ENCODE measurements around the gene PRDM1.

The PRDM1 gene

DNA sequence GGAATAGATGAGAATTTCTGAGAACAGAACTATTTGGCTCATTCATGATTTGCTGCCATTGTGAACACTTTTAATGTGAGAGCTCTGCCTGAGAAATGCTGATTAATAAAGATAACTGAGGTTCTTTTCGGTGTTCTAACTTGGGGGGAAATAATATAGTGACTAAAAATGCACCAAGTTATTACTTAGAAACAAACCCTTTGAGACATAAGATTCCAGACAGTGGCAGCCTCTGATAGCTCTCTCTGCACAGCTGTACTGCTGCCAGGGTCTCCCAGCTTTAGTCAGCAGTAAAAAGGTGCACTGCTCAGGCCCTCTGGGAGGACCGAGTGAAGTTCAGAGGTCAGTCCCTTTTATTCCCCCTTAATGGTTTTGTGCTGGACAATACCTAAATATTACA is 2.5 kb upstream of the PRDM1 start:
- Histone ChIP-seq H3K79me2 (ENCODE audit: control insufficient read depth, insufficient read depth, low read length, unreplicated experiment) (no peaks in the 10 kb centered on the region), H2AFZ (ENCODE audit: low read length, unreplicated experiment) (peak overlapping the region; percentile 66), H3K27ac (ENCODE audit: low read depth, low read length) (peak overlapping the region; percentile 46), H3K36me3 (ENCODE audit: insufficient read depth, low read length) (no peaks in the 10 kb centered on the region), H3K27me3 (ENCODE audit: insufficient read depth, low read length) (no peaks in the 10 kb centered on the region), H3K4me3 (ENCODE audit: low read depth, low read length) (no peak overlapping the region), H3K4me1 (ENCODE audit: control insufficient read depth, insufficient read depth, low read length, unreplicated experiment) (peaks cover 47% of the 10 kb centered on the region)

- peak overlapping the region; percentile 46 for H3K27ac ChIP-seq (ENCODE audit: low read depth, low read length)
- no peaks in the 10 kb centered on the region for H3K79me2 ChIP-seq (ENCODE audit: control insufficient read depth, insufficient read depth, low read length, unreplicated experiment)
- H3K4me1 ChIP-seq (ENCODE audit: control insufficient read depth, insufficient read depth, low read length, unreplicated experiment): peaks cover 47% of the 10 kb centered on the region
- H2AFZ ChIP-seq (ENCODE audit: low read length, unreplicated experiment): peak overlapping the region; percentile 66
- H3K4me3 ChIP-seq (ENCODE audit: low read depth, low read length): peak overlapping the region; percentile 85; the same call in 1 of the 2 replicates
- H3K27me3 ChIP-seq (ENCODE audit: insufficient read depth, low read length): no peaks in the 10 kb centered on the region
- H3K36me3 ChIP-seq (ENCODE audit: insufficient read depth, low read length): no peaks in the 10 kb centered on the region
Measured at GRCh38 chr6:106084106-106084988, 1.8 kb upstream of the PRDM1 start.

GRCh38 chr6:106084989-106085691 is 996 bp upstream of the PRDM1 start:
- H3K36me3 ChIP-seq (ENCODE audit: insufficient read depth, low read length): no peaks in the 10 kb centered on the region
- peak overlapping the region; percentile 85 for H3K4me3 ChIP-seq (ENCODE audit: low read depth, low read length)
- no peaks in the 10 kb centered on the region for H3K79me2 ChIP-seq (ENCODE audit: control insufficient read depth, insufficient read depth, low read length, unreplicated experiment)
- H3K4me1 ChIP-seq (ENCODE audit: control insufficient read depth, insufficient read depth, low read length, unreplicated experiment): peaks cover 47% of the 10 kb centered on the region
- no peaks in the 10 kb centered on the region for H3K27me3 ChIP-seq (ENCODE audit: insufficient read depth, low read length)
- H3K27ac ChIP-seq (ENCODE audit: low read depth, low read length): peak overlapping the region; percentile 46
- peak overlapping the region; percentile 33 for H2AFZ ChIP-seq (ENCODE audit: low read length, unreplicated experiment)

DNA sequence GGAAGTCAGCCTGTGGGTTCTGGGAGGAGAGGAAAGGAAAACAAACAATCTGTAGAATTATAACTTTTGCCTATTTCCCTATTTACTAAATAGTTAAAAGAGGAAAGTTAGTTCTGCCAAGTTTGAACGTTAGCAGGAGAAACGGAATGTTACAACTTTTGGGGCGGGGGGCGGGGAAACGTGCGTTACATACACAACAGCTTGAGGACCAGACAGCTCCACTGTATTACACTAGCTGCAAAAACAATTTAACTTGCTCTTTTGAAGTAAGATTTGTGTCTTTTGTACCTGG is 498 bp upstream of the PRDM1 start:
- no peaks in the 10 kb centered on the region for H3K27me3 ChIP-seq (ENCODE audit: insufficient read depth, low read length)
- H3K36me3 ChIP-seq (ENCODE audit: insufficient read depth, low read length): no peaks in the 10 kb centered on the region
- H3K27ac ChIP-seq (ENCODE audit: low read depth, low read length): peak overlapping the region; percentile 36; the same call in 1 of the 2 replicates
- peak overlapping the region; percentile 33 for H2AFZ ChIP-seq (ENCODE audit: low read length, unreplicated experiment)
- no peaks in the 10 kb centered on the region for H3K79me2 ChIP-seq (ENCODE audit: control insufficient read depth, insufficient read depth, low read length, unreplicated experiment)
- H3K4me3 ChIP-seq (ENCODE audit: low read depth, low read length): peak overlapping the region; percentile 85
- H3K4me1 ChIP-seq (ENCODE audit: control insufficient read depth, insufficient read depth, low read length, unreplicated experiment): peaks cover 47% of the 10 kb centered on the region

GRCh38 chr6:106086814-106087175 is 659 bp downstream of the PRDM1 start:
- Histone ChIP-seq H2AFZ (ENCODE audit: low read length, unreplicated experiment) (peak overlapping the region; percentile 46), H3K4me1 (ENCODE audit: control insufficient read depth, insufficient read depth, low read length, unreplicated experiment) (peaks cover 47% of the 10 kb centered on the region), H3K27me3 (ENCODE audit: insufficient read depth, low read length) (no peaks in the 10 kb centered on the region), H3K36me3 (ENCODE audit: insufficient read depth, low read length) (no peaks in the 10 kb centered on the region), H3K4me3 (ENCODE audit: low read depth, low read length) (peak overlapping the region; percentile 85), H3K27ac (ENCODE audit: low read depth, low read length) (peak overlapping the region; percentile 45; the same call in 1 of the 2 replicates), H3K79me2 (ENCODE audit: control insufficient read depth, insufficient read depth, low read length, unreplicated experiment) (no peaks in the 10 kb centered on the region)

GRCh38 chr6:106087548-106088325 is 1.6 kb downstream of the PRDM1 start:
- H3K4me3 ChIP-seq (ENCODE audit: low read depth, low read length): peak overlapping the region; percentile 85

GRCh38 chr6:106090001-106090400 is 3.9 kb downstream of the PRDM1 start:
- Histone ChIP-seq H3K27ac (ENCODE audit: low read depth, low read length) (no peak overlapping the region), H3K27me3 (ENCODE audit: insufficient read depth, low read length) (no peaks in the 10 kb centered on the region), H3K4me3 (ENCODE audit: low read depth, low read length) (no peak overlapping the region), H3K79me2 (ENCODE audit: control insufficient read depth, insufficient read depth, low read length, unreplicated experiment) (no peaks in the 10 kb centered on the region), H3K4me1 (ENCODE audit: control insufficient read depth, insufficient read depth, low read length, unreplicated experiment) (peaks cover 22% of the 10 kb centered on the region), H2AFZ (ENCODE audit: low read length, unreplicated experiment) (no peak overlapping the region), H3K36me3 (ENCODE audit: insufficient read depth, low read length) (no peaks in the 10 kb centered on the region)

More at GRCh38 chr6:106087548-106088325, 1.6 kb downstream of the PRDM1 start:
- peak overlapping the region; percentile 63 for H2AFZ ChIP-seq (ENCODE audit: low read length, unreplicated experiment)
- peaks cover 42% of the 10 kb centered on the region for H3K4me1 ChIP-seq (ENCODE audit: control insufficient read depth, insufficient read depth, low read length, unreplicated experiment)
- H3K27me3 ChIP-seq (ENCODE audit: insufficient read depth, low read length): no peaks in the 10 kb centered on the region
- H3K79me2 ChIP-seq (ENCODE audit: control insufficient read depth, insufficient read depth, low read length, unreplicated experiment): no peaks in the 10 kb centered on the region
- no peaks in the 10 kb centered on the region for H3K36me3 ChIP-seq (ENCODE audit: insufficient read depth, low read length)
- H3K27ac ChIP-seq (ENCODE audit: low read depth, low read length): peak overlapping the region; percentile 45; the same call in 1 of the 2 replicates

DNA sequence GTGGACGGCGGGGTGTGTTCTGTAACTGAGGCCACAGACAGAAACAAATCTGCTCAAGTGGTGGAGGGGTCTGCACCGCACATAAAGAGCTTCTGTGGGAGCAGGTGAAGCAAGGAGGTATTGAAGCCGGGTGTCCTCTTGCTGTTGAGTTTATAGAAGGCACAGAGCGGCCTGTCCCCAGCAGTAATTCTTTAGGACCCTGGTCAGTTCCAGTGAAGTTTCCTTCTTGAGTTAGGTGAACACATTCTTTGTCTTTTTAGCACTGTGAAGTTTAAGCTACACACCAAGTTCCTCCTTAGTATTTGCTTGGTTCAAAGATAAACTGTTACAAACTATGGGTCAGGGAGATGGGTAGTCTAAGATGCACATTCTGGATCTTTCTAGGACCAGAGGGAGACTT is 6.1 kb downstream of the PRDM1 start:
- no peak overlapping the region for H3K4me3 ChIP-seq (ENCODE audit: low read depth, low read length)
- H3K4me1 ChIP-seq (ENCODE audit: control insufficient read depth, insufficient read depth, low read length, unreplicated experiment): peaks cover 11% of the 10 kb centered on the region

DNA sequence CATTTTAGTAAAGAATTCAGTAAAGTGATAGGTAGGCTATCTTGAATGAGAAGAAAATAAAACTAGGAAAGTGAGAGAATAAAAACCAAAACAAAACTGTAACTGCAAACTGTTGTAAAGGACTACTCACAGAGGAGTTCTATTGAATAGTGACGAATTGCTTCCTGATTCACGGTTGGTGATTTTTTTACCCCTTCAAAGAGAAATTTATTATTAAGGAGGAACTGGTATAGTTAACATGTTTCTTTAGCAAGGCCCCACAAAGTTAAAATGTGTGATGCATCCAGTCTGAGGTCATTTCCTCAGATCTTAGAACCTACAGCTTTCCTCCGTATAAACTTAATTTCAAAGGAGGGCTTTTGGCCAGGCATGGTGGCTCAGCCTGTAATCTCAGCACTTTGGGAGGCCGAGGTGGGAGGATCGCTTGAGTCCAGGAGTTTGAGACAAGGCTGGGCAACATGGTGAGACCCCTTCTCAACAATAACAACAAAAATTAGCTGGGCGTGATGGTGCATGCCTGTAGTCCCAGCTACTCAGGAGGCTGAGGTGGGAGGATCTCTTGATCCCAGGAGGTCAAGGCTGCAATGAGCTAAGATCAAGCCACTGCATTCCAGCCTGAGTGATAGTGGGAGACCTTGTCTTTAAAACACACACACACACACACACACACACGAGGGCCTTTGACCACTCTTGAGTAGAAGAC is 8.3 kb downstream of the PRDM1 start:
- Histone ChIP-seq H3K27me3 (ENCODE audit: insufficient read depth, low read length) (no peaks in the 10 kb centered on the region), H3K4me3 (ENCODE audit: low read depth, low read length) (no peak overlapping the region), H3K4me1 (ENCODE audit: control insufficient read depth, insufficient read depth, low read length, unreplicated experiment) (no peaks in the 10 kb centered on the region), H2AFZ (ENCODE audit: low read length, unreplicated experiment) (no peak overlapping the region), H3K36me3 (ENCODE audit: insufficient read depth, low read length) (no peaks in the 10 kb centered on the region), H3K79me2 (ENCODE audit: control insufficient read depth, insufficient read depth, low read length, unreplicated experiment) (no peaks in the 10 kb centered on the region), H3K27ac (ENCODE audit: low read depth, low read length) (no peak overlapping the region)

More for the DNA sequence above, 6.1 kb downstream of the PRDM1 start:
- Histone ChIP-seq H3K79me2 (ENCODE audit: control insufficient read depth, insufficient read depth, low read length, unreplicated experiment) (no peaks in the 10 kb centered on the region), H3K27me3 (ENCODE audit: insufficient read depth, low read length) (no peaks in the 10 kb centered on the region), H3K27ac (ENCODE audit: low read depth, low read length) (no peak overlapping the region), H3K36me3 (ENCODE audit: insufficient read depth, low read length) (no peaks in the 10 kb centered on the region), H2AFZ (ENCODE audit: low read length, unreplicated experiment) (no peak overlapping the region)

DNA sequence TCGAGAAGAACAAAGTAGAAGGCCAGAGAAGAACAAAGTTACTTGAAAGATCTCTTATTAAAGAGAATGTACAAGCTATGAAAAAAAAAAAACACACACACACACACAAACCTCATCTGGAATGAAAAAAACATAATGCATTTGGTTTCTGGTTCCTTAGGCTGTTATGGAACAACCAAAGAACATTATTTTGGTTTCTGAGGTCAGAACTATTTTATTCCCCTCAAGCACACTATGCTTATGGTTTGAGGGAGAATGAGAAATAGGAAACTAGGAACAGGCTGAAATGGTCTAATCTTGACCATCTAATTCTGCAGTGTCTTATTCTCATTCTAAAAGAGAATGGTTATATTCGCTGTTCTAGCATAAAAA is 8.8 kb downstream of the PRDM1 start:
- Histone ChIP-seq H2AFZ (ENCODE audit: low read length, unreplicated experiment) (no peak overlapping the region), H3K27ac (ENCODE audit: low read depth, low read length) (no peak overlapping the region)

More for the DNA sequence above, 8.8 kb downstream of the PRDM1 start:
- H3K4me3 ChIP-seq (ENCODE audit: low read depth, low read length): no peak overlapping the region
- no peaks in the 10 kb centered on the region for H3K36me3 ChIP-seq (ENCODE audit: insufficient read depth, low read length)
- H3K4me1 ChIP-seq (ENCODE audit: control insufficient read depth, insufficient read depth, low read length, unreplicated experiment): no peaks in the 10 kb centered on the region
- H3K27me3 ChIP-seq (ENCODE audit: insufficient read depth, low read length): no peaks in the 10 kb centered on the region
- H3K79me2 ChIP-seq (ENCODE audit: control insufficient read depth, insufficient read depth, low read length, unreplicated experiment): no peaks in the 10 kb centered on the region
